HT-29 (cell line): ENCODE measurements around the gene DOCK9. TPM values are rescaled to one million over a fixed set of nuclear protein-coding genes. Genes with fewer than 3 reads are reported as not detected.
"Not testable (repeated sequence)": the region's sequence is repeated elsewhere in the genome, so short reads cannot be mapped to it uniquely, and the experiment has no call there.

ENCODE experiments used
- DNase-seq: peaks from one replicate; pipeline ENCODE4 v3.0.0-alpha.2; 2015; ENCODE audit warnings: low spot score
- total RNA-seq: library from RNA; depleted of rRNA; stranded (reverse); fragments of >200 nt; shearing (Covaris generic); gene quantifications from 2 replicates; pipeline ENCODE4 v1.2.3, GENCODE V29; 2014

The DOCK9 gene
- total RNA-seq, 1 experiment from 2014 or later, result 51.0 TPM

GRCh38 chr13:98916403-98916802, 61.5 kb downstream of the DOCK9 start:
- no peak for DNase-seq

GRCh38 chr13:98915981-98916380, 61.9 kb downstream of the DOCK9 start:
- no peak for DNase-seq

GRCh38 chr13:98915563-98915962, 62.3 kb downstream of the DOCK9 start:
- no peak for DNase-seq

GRCh38 chr13:98913741-98914140, 64.1 kb downstream of the DOCK9 start:
- DNase-seq, result no peak

- no peak for DNase-seq
Observed at GRCh38 chr13:98912846-98913245, 65.0 kb downstream of the DOCK9 start.

GRCh38 chr13:98910501-98910951, 67.3 kb downstream of the DOCK9 start:
- DNase-seq, result peak; percentile 53

GRCh38 chr13:98909016-98909415, 68.8 kb downstream of the DOCK9 start:
- peak; percentile 30 for DNase-seq

- DNase-seq, result no peak
Observed at GRCh38 chr13:98906746-98907502, 70.9 kb downstream of the DOCK9 start.

- no peak for DNase-seq
Observed at GRCh38 chr13:98905199-98905598, 72.7 kb downstream of the DOCK9 start.

- no peak for DNase-seq
Observed at GRCh38 chr13:98900442-98900841, 77.4 kb downstream of the DOCK9 start.

GRCh38 chr13:98897706-98898105, 80.2 kb downstream of the DOCK9 start:
- DNase-seq, result no peak

- DNase-seq, result no peak
Observed at GRCh38 chr13:98896868-98897144, 81.1 kb downstream of the DOCK9 start.

- no peak for DNase-seq
Observed at GRCh38 chr13:98896083-98896867, 81.6 kb downstream of the DOCK9 start.

- not testable (repeated sequence) for DNase-seq
Observed at GRCh38 chr13:98894814-98895213, 83.0 kb downstream of the DOCK9 start.

- no peak for DNase-seq
Observed at GRCh38 chr13:98893371-98893770, 84.5 kb downstream of the DOCK9 start.

- no peak for DNase-seq
Observed at GRCh38 chr13:98892821-98893220, 85.0 kb downstream of the DOCK9 start.

- no peak for DNase-seq
Observed at GRCh38 chr13:98892077-98892476, 85.8 kb downstream of the DOCK9 start.

GRCh38 chr13:98890925-98891324, 86.9 kb downstream of the DOCK9 start:
- DNase-seq, result no peak

GRCh38 chr13:98890186-98890585, 87.7 kb downstream of the DOCK9 start:
- DNase-seq, result peak; percentile 25

- no peak for DNase-seq
Observed at GRCh38 chr13:98889419-98890085, 88.3 kb downstream of the DOCK9 start.

GRCh38 chr13:98888890-98889279, 89.0 kb downstream of the DOCK9 start:
- no peak for DNase-seq

- DNase-seq, result no peak
Observed at GRCh38 chr13:98888222-98888889, 89.5 kb downstream of the DOCK9 start.
